GM12865 (cell line): Measurements from ENCODE around the gene HMGCR.

Source experiments
- DNase-seq: peaks from one replicate; pipeline ENCODE4 v3.0.0; 2010; ENCODE audit warnings: low read depth
- H3K4me3 ChIP-seq: 2 replicates; pipeline ENCODE4 v1.5.1; 2011; ENCODE audit warnings: mild to moderate bottlenecking, low read depth, low read length, control low read depth
- CTCF ChIP-seq: IDR thresholded peaks from 2 replicates; pipeline ENCODE4 v1.5.1; 2011; ENCODE audit warnings: low read length, control low read depth, low read depth, inconsistent platforms; ENCODE audit not compliant: insufficient read depth; ENCODE audit errors: missing control alignments

HMGCR gene

GRCh38 chr5:75355236-75355635, 18.2 kb downstream of the HMGCR start:
- DNase-seq, result no peak
- H3K4me3 ChIP-seq, result no peak overlapping the region
- TF ChIP-seq CTCF, result no peak

- no peak for DNase-seq
- no peak overlapping the region for H3K4me3 ChIP-seq
- TF ChIP-seq CTCF, result no peak
These were observed 19.7 kb downstream of the HMGCR start for GRCh38 chr5:75356719-75357118.

GRCh38 chr5:75358117-75358516, 21.1 kb downstream of the HMGCR start:
- DNase-seq, result no peak
- no peak overlapping the region for H3K4me3 ChIP-seq
- TF ChIP-seq CTCF, result no peak

GRCh38 chr5:75361310-75361709, 24.3 kb downstream of the HMGCR start:
- DNase-seq, result no peak
- H3K4me3 ChIP-seq, result no peak overlapping the region
- no peak for TF ChIP-seq CTCF

- no peak for TF ChIP-seq CTCF
- no peak overlapping the region for H3K4me3 ChIP-seq
These were observed 25.5 kb downstream of the HMGCR start for GRCh38 chr5:75362474-75362975.

GRCh38 chr5:75363111-75363510, 26.1 kb downstream of the HMGCR start:
- no peak for TF ChIP-seq CTCF
- no peak overlapping the region for H3K4me3 ChIP-seq
- no peak for DNase-seq

More at GRCh38 chr5:75362474-75362975, 25.5 kb downstream of the HMGCR start:
- no peak for DNase-seq

- H3K4me3 ChIP-seq, result no peak overlapping the region
- no peak for TF ChIP-seq CTCF
- DNase-seq, result no peak
These were observed 26.9 kb downstream of the HMGCR start for GRCh38 chr5:75363726-75364495.
